GM12874 (cell line): ENCODE measurements around the gene PRSS48.

Source experiments
- TF ChIP-seq, protein P1 (sequence below): IDR thresholded peaks from 2 replicates; pipeline ENCODE4 v1.5.1; 2011; ENCODE audit warnings: low read depth, mild to moderate bottlenecking, control low read depth, low read length, moderate library complexity; ENCODE audit not compliant: insufficient read depth

The PRSS48 gene

GRCh38 chr4:151314010-151314355 lies 37.0 kb downstream of the PRSS48 start:
- TF ChIP-seq, protein P1, sequence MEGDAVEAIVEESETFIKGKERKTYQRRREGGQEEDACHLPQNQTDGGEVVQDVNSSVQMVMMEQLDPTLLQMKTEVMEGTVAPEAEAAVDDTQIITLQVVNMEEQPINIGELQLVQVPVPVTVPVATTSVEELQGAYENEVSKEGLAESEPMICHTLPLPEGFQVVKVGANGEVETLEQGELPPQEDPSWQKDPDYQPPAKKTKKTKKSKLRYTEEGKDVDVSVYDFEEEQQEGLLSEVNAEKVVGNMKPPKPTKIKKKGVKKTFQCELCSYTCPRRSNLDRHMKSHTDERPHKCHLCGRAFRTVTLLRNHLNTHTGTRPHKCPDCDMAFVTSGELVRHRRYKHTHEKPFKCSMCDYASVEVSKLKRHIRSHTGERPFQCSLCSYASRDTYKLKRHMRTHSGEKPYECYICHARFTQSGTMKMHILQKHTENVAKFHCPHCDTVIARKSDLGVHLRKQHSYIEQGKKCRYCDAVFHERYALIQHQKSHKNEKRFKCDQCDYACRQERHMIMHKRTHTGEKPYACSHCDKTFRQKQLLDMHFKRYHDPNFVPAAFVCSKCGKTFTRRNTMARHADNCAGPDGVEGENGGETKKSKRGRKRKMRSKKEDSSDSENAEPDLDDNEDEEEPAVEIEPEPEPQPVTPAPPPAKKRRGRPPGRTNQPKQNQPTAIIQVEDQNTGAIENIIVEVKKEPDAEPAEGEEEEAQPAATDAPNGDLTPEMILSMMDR: no peak

- TF ChIP-seq, protein P1: no peak
Observed at GRCh38 chr4:151314479-151314878, 37.5 kb downstream of the PRSS48 start.

DNA sequence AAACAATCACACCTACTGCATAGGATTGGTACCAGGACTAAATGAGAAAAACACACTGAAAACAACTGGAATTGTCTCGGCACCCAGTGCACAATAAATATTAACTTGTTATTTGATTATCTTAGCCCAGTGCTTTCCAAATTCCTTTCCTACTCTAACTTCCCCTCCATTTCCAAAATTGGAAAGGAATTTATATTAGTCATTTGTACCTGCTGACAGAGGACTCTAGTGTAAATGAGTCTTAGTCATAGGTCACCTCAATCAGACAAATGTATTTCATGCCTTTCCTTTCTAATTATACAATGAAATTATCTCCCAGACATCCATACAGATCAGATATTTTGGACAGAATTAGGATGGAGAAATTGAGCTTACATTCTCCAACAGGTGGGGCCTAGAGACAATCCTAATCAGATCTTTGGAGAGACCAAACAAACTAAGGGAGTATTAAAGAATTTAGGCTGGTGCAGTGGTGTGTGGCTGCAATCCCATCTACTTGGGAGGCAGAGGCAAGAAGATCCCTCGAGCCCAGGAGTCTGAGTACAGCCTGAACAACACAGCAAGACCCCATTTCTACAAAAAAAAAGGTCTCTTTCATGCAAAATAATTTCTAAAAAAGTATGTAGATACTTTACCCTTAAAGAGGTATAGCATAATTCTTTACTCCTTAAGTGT lies 38.4 kb downstream of the PRSS48 start:
- TF ChIP-seq, protein P1: no peak

DNA sequence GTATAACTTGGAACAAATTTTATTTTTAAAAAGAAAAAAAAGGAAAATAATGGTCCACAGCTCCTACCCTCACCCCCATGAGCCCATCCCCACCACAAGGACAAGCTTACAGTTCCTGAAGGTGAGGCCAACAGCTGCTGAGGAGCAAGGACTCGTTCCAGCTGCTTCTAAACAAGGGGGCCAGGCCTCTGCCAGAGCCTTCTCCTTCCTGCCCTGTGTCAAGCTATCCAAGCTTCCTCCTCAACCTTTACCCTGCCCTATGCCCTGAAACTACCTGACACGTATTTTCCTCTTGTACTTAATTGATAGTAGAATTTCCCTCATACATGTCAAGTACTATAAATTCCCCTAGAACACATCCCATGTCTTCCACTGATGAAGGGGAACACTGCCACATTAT lies 39.7 kb downstream of the PRSS48 start:
- TF ChIP-seq, protein P1: no peak

DNA sequence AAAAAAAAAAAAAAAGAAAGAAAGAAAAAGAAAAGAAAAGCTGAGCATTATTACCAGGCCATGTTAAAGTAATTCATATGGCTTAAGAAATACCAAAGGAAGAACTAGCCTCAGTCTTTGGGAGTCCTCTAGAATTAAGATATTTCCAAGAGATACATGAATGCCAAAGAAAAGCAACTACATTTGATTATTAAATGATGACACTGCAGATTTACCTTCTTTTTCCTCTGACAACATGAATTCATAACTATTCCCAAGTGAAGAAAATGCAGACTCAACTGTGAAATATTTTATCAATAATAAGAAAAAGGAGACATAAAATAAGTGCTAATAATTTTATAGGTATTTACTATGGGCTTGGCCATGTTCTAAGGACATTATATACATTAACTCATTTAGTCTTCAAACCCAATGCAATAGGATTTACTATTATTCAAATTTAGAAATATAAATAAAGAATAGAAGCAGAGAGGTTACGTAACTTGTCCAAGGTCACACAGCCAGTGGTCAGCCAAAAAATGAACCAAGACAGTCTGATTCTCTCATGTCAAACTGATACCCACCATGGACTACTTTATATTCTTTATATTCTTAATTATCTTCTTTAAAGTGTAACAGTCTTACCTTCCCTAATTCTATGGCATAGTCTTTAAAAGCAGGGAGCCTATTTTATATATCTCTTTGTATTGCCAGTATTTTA lies 41.5 kb downstream of the PRSS48 start:
- TF ChIP-seq, protein P1: no peak

GRCh38 chr4:151319490-151319889 lies 42.5 kb downstream of the PRSS48 start:
- TF ChIP-seq, protein P1: no peak

DNA sequence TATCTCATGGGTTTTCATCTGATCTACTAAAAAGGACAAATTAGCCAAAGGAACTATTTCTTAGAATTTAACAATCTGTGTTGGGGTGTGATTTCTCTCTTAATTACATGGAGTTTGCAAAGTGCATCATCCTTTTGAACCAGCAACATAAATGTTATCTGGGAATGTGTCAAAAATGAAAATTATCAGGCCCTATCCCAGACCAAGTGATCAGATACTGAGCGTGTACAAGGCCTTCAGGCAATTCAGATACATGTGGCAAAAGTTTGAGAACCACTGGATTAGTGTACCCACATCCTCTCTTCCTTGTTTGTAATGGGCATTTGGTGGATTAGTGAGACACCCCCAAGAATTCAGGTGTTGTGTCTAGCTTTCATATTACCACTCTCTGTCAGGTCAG lies 44.6 kb downstream of the PRSS48 start:
- TF ChIP-seq, protein P1: no peak
